CD4-positive, alpha-beta T cell (primary cell): Measurements from ENCODE around the gene LETM1. TPM values are rescaled to one million over a fixed set of nuclear protein-coding genes. Genes with fewer than 3 reads are reported as not detected.

ENCODE experiments used
- ATAC-seq: fragments of 200-7000 bp; cut with Tn5 transposase; one replicate; pipeline ENCODE4 v1.10.0; 2022; ENCODE audit warnings: mild to moderate bottlenecking; ENCODE audit not compliant: poor library complexity
- CTCF ChIA-PET: fragments of 350-600 bp; sonication (Branson Sonifier 250); formaldehyde crosslinking; loops from one replicate; lab custom pipeline; 2021; ENCODE audit warnings: antibody characterized with exemption, inconsistent platforms; lab: Charles Lee
- POLR2A ChIA-PET: fragments of 350-600 bp; sonication (Branson Sonifier 250); formaldehyde crosslinking; loops from one replicate; lab custom pipeline; 2021; ENCODE audit warnings: antibody characterized with exemption, inconsistent platforms; lab: Charles Lee
- DNase-seq, 14 experiments: peaks; one replicate each; pipeline ENCODE4 v3.0.0-alpha.2; 2013 to 2020; ENCODE audit warnings: mixed read lengths in 2 of 14
- H3K27ac ChIP-seq, 2 donors: one replicate each; pipeline versions ENCODE4 v1.5.1 to v1.7.0; 2013; ENCODE audit warnings: low read length in 2 of 2, low read depth in 1 of 2, mild to moderate bottlenecking in 1 of 2
- H3K27me3 ChIP-seq, 2 experiments: 1 replicate in 1 of 2; 2 replicates in 1 of 2; pipeline versions ENCODE4 v1.6.1 to v1.7.0; 2013; ENCODE audit warnings: low read length in 2 of 2, control low read depth in 1 of 2, mild to moderate bottlenecking in 1 of 2, moderate library complexity in 1 of 2; ENCODE audit not compliant: insufficient read depth in 2 of 2, control insufficient read depth in 1 of 2
- H3K36me3 ChIP-seq: one replicate; pipeline ENCODE4 v1.6.1; 2013; ENCODE audit warnings: low read length, control low read depth; ENCODE audit not compliant: insufficient read depth
- H3K4me1 ChIP-seq: one replicate; pipeline ENCODE4 v1.6.1; 2013; ENCODE audit warnings: low read length, control low read depth; ENCODE audit not compliant: insufficient read depth
- H3K4me3 ChIP-seq: one replicate; pipeline ENCODE4 v1.5.1; 2013; ENCODE audit warnings: mild to moderate bottlenecking, low read length, moderate library complexity
- H3K9me3 ChIP-seq, 2 experiments: 1 replicate in 1 of 2; 2 replicates in 1 of 2; pipeline versions ENCODE4 v1.6.1 to v1.7.0; 2013; ENCODE audit warnings: low read length in 2 of 2, mild to moderate bottlenecking in 2 of 2, control low read depth in 1 of 2, moderate library complexity in 1 of 2; ENCODE audit not compliant: control insufficient read depth in 1 of 2, insufficient read depth in 1 of 2
- H3K27ac Mint-ChIP-seq: one replicate; pipeline ENCODE4 v1.8.0; 2020; ENCODE audit warnings: mixed read lengths
- H3K27me3 Mint-ChIP-seq: one replicate; pipeline ENCODE4 v1.8.0; 2021; ENCODE audit warnings: mixed read lengths
- H3K36me3 Mint-ChIP-seq: one replicate; pipeline ENCODE4 v1.8.0; 2021; ENCODE audit warnings: low read depth, mixed read lengths
- H3K4me1 Mint-ChIP-seq: one replicate; pipeline ENCODE4 v1.8.0; 2021; ENCODE audit warnings: low read depth, mixed read lengths
- H3K4me3 Mint-ChIP-seq: one replicate; pipeline ENCODE4 v1.8.0; 2020; ENCODE audit warnings: mild to moderate bottlenecking, mixed read lengths
- H3K9me3 Mint-ChIP-seq: one replicate; pipeline ENCODE4 v1.8.0; 2020; ENCODE audit warnings: mixed read lengths
- CTCF ChIP-seq: fragments of 200-600 bp; IDR thresholded peaks from one replicate; pipeline ENCODE4 v1.8.0; 2022; ENCODE audit warnings: antibody characterized with exemption, mild to moderate bottlenecking
- intact Hi-C, 2 experiments: fragments of 100-400 bp; cut with DNase I in 1 of 2; cut with micrococcal nuclease in 1 of 2; formaldehyde crosslinking; loops; one replicate each; pipeline versions ENCODE4 v1.15.1 to v1.9.0; 2023 to 2025; cut with DNase I, micrococcal nuclease
- total RNA-seq, 174 experiments: library from RNA in 2 of 174; stranded (reverse) in 2 of 174; gene quantifications; one replicate each; pipeline ENCODE4 v1.2.3 and lab custom pipeline; 2021 to 2026

The LETM1 gene
- total RNA-seq, 2 experiments from 2014 or later: 21.2 to 25.2 TPM

- no peak overlapping the region for H3K4me3 Mint-ChIP-seq
- no peaks in the 10 kb centered on the region for H3K9me3 Mint-ChIP-seq
- H3K4me1 Mint-ChIP-seq: no peaks in the 10 kb centered on the region
- peaks cover 14 to 24% of the 10 kb centered on the region in 2 experiments for H3K27me3 ChIP-seq
- peaks cover 3% of the 10 kb centered on the region for H3K4me1 ChIP-seq
- no peak for TF ChIP-seq CTCF
- H3K4me3 ChIP-seq: no peak overlapping the region
- peaks cover 22% of the 10 kb centered on the region for H3K27me3 Mint-ChIP-seq
- DNase-seq (no peak), ATAC-seq (no peak)
- no peaks in the 10 kb centered on the region for H3K36me3 Mint-ChIP-seq
- ChIA-PET CTCF (no interaction called here), POLR2A (no interaction called here)
- H3K27ac Mint-ChIP-seq: no peak overlapping the region
- H3K36me3 ChIP-seq: no peaks in the 10 kb centered on the region
- H3K27ac ChIP-seq: no peak overlapping the region
- intact Hi-C loops: loop anchor here in 1 of 2 experiments (5.0 kb wide), 1 partner anchor 50 kb away; no protein-coding TSS in a partner anchor
- H3K9me3 ChIP-seq: peaks cover 0 to 12% of the 10 kb centered on the region in 2 experiments
These were observed 93.5 kb downstream of the LETM1 start for GRCh38 chr4:1762264-1763010.

Other genes starting within 250 kb of the LETM1 start
- 1 to 10 TPM in 1 of 2 experiments, under 1 TPM in 1; 0.93 to 2.4 TPM for gene FAM53A, start 171.8 kb downstream of the LETM1 start, total RNA-seq
- gene SLBP, start 143.8 kb downstream of the LETM1 start, total RNA-seq: 10 to 100 TPM; 45.8 to 47.6 TPM
- gene TMEM129, start 134.8 kb downstream of the LETM1 start, total RNA-seq: 10 to 100 TPM; 17.2 to 17.6 TPM
- gene TACC3, start 134.6 kb downstream of the LETM1 start, total RNA-seq: 100 to 1,000 TPM; 123 TPM
- under 1 TPM in 1 of 2 experiments, not detected in 1; 0.33 TPM for gene FGFR3, start 62.9 kb downstream of the LETM1 start, total RNA-seq
- gene NSD2, start 15.2 kb upstream of the LETM1 start, total RNA-seq: 10 to 100 TPM; 42.4 to 45.8 TPM
- 10 to 100 TPM; 39.9 to 40.1 TPM for gene NELFA, start 152.8 kb upstream of the LETM1 start, total RNA-seq
- not detected for gene NAT8L, start 203.2 kb upstream of the LETM1 start, total RNA-seq